ENCODE results near the gene INPP5A.

The INPP5A gene

GRCh38 chr10:132827423-132827789 is 289.8 kb downstream of the INPP5A start:
- no peak for DNase-seq

GRCh38 chr10:132827861-132828539 is 290.4 kb downstream of the INPP5A start:
- DNase-seq: no peak

- DNase-seq: no peak
Observed at GRCh38 chr10:132828681-132829080, 291.1 kb downstream of the INPP5A start.

GRCh38 chr10:132829403-132829802 is 291.8 kb downstream of the INPP5A start:
- no peak for DNase-seq

GRCh38 chr10:132832186-132832969 is 294.8 kb downstream of the INPP5A start:
- DNase-seq: no peak
